ENCODE data around the gene NAPG.
"Not testable (repeated sequence)": the region's sequence is repeated elsewhere in the genome, so short reads cannot be mapped to it uniquely, and the experiment has no call there.

Gene NAPG

DNA sequence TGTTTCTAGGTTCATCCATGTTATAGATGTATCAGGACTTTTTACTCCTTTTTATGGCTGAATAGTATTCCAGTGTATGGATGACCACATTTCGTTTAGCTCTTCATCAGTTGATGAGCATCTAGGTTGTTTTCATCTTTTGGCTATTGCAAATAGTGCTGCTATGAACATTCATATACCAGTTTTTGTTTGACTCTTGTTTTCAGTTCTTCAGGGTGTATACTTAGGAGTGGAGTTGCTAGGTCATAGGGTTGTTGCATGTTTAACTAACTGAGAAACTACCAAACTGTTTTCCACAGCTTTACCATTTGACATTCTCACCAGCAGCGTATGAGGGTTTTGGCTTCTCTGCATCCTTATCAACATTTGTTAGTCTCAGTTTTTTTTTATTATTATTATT lies 25.8 kb upstream of the NAPG start:
- Histone ChIP-seq H3K36me3 (peaks cover 0 to 4% (median 0%) of the 10 kb centered on the region in 3 donors), H3K27me3 (no peaks in the 10 kb centered on the region), H3K4me3 (no peak overlapping the region), H3K27ac (no peak overlapping the region), H3K4me1 (peaks cover 0 to 5% (median 0%) of the 10 kb centered on the region in 4 donors), H3K9me3 (peaks cover 0 to 7% (median 0%) of the 10 kb centered on the region in 3 donors)
- DNase-seq = no peak
- TF ChIP-seq, protein P1, sequence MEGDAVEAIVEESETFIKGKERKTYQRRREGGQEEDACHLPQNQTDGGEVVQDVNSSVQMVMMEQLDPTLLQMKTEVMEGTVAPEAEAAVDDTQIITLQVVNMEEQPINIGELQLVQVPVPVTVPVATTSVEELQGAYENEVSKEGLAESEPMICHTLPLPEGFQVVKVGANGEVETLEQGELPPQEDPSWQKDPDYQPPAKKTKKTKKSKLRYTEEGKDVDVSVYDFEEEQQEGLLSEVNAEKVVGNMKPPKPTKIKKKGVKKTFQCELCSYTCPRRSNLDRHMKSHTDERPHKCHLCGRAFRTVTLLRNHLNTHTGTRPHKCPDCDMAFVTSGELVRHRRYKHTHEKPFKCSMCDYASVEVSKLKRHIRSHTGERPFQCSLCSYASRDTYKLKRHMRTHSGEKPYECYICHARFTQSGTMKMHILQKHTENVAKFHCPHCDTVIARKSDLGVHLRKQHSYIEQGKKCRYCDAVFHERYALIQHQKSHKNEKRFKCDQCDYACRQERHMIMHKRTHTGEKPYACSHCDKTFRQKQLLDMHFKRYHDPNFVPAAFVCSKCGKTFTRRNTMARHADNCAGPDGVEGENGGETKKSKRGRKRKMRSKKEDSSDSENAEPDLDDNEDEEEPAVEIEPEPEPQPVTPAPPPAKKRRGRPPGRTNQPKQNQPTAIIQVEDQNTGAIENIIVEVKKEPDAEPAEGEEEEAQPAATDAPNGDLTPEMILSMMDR (IDR thresholded peaks at IDR 0.05) = no peak
- intact Hi-C loops (cut with DNase I; ENCODE audit: low total_unique reads) = no loop called here

DNA sequence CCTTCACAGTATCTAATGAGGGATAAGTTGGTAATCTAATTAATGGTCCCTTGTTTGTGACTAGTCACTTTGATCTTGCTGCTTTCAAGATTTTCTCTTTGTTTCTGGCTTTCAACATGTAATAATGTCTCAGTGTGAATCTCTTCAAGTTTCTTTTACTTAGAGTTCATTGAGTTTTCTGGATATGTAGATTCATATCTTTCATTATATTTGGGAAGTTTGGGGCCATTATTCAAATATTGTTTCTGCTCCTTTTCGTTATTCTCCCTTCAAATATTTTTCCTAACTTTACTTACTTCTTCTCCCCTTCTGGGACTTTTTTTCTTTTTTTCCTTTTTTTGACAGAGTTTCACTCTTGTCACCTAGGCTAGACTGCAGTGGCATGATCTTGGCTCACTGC lies 21.1 kb upstream of the NAPG start:
- Histone ChIP-seq H3K4me3 (no peak overlapping the region), H3K4me1 (no peaks in the 10 kb centered on the region), H3K36me3 (peaks cover 0 to 4% (median 0%) of the 10 kb centered on the region in 3 donors), H3K27me3 (no peaks in the 10 kb centered on the region), H3K9me3 (peaks cover 0 to 23% (median 10%) of the 10 kb centered on the region in 3 donors), H3K27ac (no peak overlapping the region)
- DNase-seq = no peak
- TF ChIP-seq, protein P1 (IDR thresholded peaks at IDR 0.05) = no peak
- intact Hi-C loops (cut with DNase I; ENCODE audit: low total_unique reads) = no loop called here

DNA sequence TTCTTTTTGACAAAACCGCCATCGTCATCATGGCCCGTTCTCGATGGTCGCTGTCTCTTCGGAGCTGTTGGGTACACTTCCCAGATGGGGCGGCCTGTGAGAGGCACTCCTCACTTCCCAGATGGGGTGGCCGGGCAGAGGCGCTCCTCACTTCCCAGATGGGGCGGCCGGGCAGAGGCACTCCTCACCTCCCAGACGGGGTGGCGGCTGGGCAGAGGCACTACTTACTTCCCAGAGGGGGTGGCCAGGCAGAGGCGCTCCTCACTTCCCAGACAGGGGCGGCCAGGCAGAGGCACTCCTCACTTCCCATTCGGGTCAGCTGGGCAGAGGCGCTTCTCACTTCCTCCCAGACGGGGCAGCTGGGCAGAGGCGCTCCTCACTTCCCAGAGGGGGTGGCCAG lies 19.9 kb upstream of the NAPG start:
- H3K27ac ChIP-seq; H3K4me3 ChIP-seq; DNase-seq; H3K27me3 ChIP-seq; H3K36me3 ChIP-seq; intact Hi-C loops (cut with DNase I; ENCODE audit: low total_unique reads); H3K4me1 ChIP-seq: not testable (repeated sequence)
- peaks cover 0 to 23% (median 10%) of the 10 kb centered on the region in 3 donors for H3K9me3 ChIP-seq

DNA sequence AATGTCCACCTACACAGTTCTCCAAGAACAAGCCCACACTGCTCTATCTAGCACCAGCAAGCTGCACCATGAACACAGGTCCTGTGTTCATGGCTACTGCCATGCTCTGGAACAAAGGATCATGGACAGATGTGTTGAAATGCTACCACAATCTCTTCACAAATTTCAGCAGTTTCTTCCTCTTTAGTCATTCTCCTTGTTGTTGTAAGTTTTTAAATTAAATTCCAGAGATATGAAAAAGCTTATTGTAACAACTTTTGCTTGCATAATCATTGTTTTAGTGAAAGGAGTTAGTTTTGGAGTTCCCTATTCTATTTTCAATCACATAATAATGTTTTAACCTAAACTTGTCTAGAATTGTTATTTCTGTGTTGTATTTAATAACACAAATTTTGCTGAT lies 17.2 kb upstream of the NAPG start:
- intact Hi-C loops (cut with DNase I; ENCODE audit: low total_unique reads) = no loop called here
- TF ChIP-seq, protein P1 (IDR thresholded peaks at IDR 0.05) = no peak
- DNase-seq = no peak
- Histone ChIP-seq H3K27me3 (no peaks in the 10 kb centered on the region), H3K4me3 (no peak overlapping the region), H3K36me3 (peaks cover 0 to 4% (median 0%) of the 10 kb centered on the region in 3 donors), H3K4me1 (peaks cover 0 to 6% (median 3%) of the 10 kb centered on the region in 4 donors), H3K9me3 (peaks cover 0 to 23% (median 10%) of the 10 kb centered on the region in 3 donors), H3K27ac (no peak overlapping the region)

DNA sequence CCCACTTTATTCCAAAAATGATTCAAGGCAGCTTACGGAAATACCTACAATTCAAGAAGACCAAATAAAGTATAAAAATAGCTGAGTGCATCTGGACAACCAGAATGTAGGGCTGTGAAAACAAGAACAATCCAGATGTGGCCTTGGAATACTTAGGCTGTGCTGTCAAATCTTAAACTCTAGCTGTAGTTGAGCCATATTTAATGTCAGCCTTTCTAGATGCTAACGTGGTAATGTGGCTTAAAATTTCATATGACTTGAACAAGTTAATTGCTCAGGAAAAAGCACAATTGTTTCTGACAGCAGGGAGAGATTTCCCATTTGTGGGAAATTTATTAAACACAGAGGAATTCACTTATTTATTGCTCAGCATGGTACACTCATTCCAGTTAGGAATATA lies 14.6 kb upstream of the NAPG start:
- Histone ChIP-seq H3K27ac (no peak overlapping the region), H3K9me3 (peaks cover 0 to 15% (median 10%) of the 10 kb centered on the region in 3 donors), H3K27me3 (no peaks in the 10 kb centered on the region), H3K4me3 (no peak overlapping the region), H3K4me1 (peaks cover 0 to 25% (median 21%) of the 10 kb centered on the region in 4 donors), H3K36me3 (no peaks in the 10 kb centered on the region)
- no peak for DNase-seq
- TF ChIP-seq, protein P1 (IDR thresholded peaks at IDR 0.05) = no peak
- intact Hi-C loops (cut with DNase I; ENCODE audit: low total_unique reads) = no loop called here

DNA sequence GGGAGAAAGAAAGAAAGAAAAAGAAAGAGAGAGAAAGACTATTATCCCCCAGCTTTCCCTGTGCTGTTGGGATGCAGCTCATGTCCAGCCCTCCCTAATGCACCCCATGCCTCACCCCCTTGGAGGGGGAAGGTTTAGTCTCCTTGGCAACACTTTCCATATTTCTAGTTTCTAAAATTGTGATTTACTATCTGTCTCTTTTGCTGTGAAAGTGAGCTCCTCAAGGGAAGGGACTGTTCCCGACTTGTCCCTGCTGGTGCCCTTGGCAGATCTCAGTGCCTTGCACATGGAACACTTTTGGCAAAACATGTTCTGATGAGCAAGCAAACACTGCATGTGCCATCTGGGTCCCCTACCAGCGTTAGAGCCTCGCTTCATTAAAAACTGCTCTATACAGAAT lies 11.7 kb upstream of the NAPG start:
- Histone ChIP-seq H3K4me3 (no peak overlapping the region), H3K27me3 (no peaks in the 10 kb centered on the region), H3K9me3 (no peaks in the 10 kb centered on the region), H3K27ac (peak overlapping the region; percentile 59 to 69), H3K36me3 (no peaks in the 10 kb centered on the region), H3K4me1 (peaks cover 0 to 41% (median 34%) of the 10 kb centered on the region in 4 donors)
- intact Hi-C loops (cut with DNase I; ENCODE audit: low total_unique reads) = no loop called here
- TF ChIP-seq, protein P1 (IDR thresholded peaks at IDR 0.05) = no peak
- DNase-seq = peak in 1 of 2 donors; percentile 51

Measured in tibial artery (tissue), 4 donors.